Mesendoderm (in vitro differentiated cells): ENCODE results near the gene AKAP14. TPM values are rescaled to one million over a fixed set of nuclear protein-coding genes. Genes with fewer than 3 reads are reported as not detected.

Source experiments
- DNase-seq: peaks from one replicate; pipeline ENCODE4 v3.0.0; 2013
- H2AK5ac ChIP-seq: 2 replicates; pipeline ENCODE4 v1.6.1; 2013; ENCODE audit warnings: low read length, inconsistent platforms
- H2BK120ac ChIP-seq: 2 replicates; pipeline ENCODE4 v1.6.1; 2013; ENCODE audit warnings: low read depth, mild to moderate bottlenecking, low read length, moderate library complexity, mixed read lengths
- H2BK15ac ChIP-seq: replicated peaks from 2 replicates; pipeline ENCODE4 v1.6.1; 2013; ENCODE audit warnings: low read depth, mild to moderate bottlenecking, moderate library complexity
- H2BK5ac ChIP-seq: 2 replicates; pipeline ENCODE4 v1.6.1; 2013; ENCODE audit warnings: low read length, inconsistent platforms
- H3K18ac ChIP-seq: 2 replicates; pipeline ENCODE4 v1.6.1; 2013; ENCODE audit warnings: mild to moderate bottlenecking, low read length, mixed read lengths
- H3K23ac ChIP-seq: one replicate; pipeline ENCODE4 v1.6.1; 2013; ENCODE audit warnings: low read length
- H3K27ac ChIP-seq: 2 replicates; pipeline ENCODE4 v1.5.1; 2013; ENCODE audit warnings: low read depth, mild to moderate bottlenecking, inconsistent platforms, low read length, moderate library complexity
- H3K27me3 ChIP-seq: 2 replicates; pipeline ENCODE4 v1.6.1; 2013; ENCODE audit warnings: low read length, control low read depth, mild to moderate bottlenecking, inconsistent platforms; ENCODE audit not compliant: insufficient read depth, poor library complexity
- H3K36me3 ChIP-seq: 2 replicates; pipeline ENCODE4 v1.6.1; 2013; ENCODE audit warnings: low read length, inconsistent platforms; ENCODE audit not compliant: control insufficient read depth, insufficient read depth
- H3K4ac ChIP-seq: one replicate; pipeline ENCODE4 v1.6.1; 2013; ENCODE audit warnings: low read depth, mild to moderate bottlenecking, low read length, moderate library complexity
- H3K4me1 ChIP-seq: 2 replicates; pipeline ENCODE4 v1.6.1; 2013; ENCODE audit warnings: low read depth, low read length, inconsistent platforms; ENCODE audit not compliant: control insufficient read depth
- H3K4me2 ChIP-seq: 2 replicates; pipeline ENCODE4 v1.6.1; 2013; ENCODE audit warnings: low read length
- H3K4me3 ChIP-seq: 2 replicates; pipeline ENCODE4 v1.5.1; 2013; ENCODE audit warnings: mild to moderate bottlenecking, low read length
- H3K56ac ChIP-seq: one replicate; pipeline ENCODE4 v1.6.1; 2013; ENCODE audit warnings: low read length
- H3K79me1 ChIP-seq: 2 replicates; pipeline ENCODE4 v1.6.1; 2013; ENCODE audit warnings: low read length, inconsistent platforms
- H3K79me2 ChIP-seq: 2 replicates; pipeline ENCODE4 v1.6.1; 2013; ENCODE audit warnings: mild to moderate bottlenecking, low read length; ENCODE audit not compliant: control insufficient read depth, insufficient read depth
- H3K9ac ChIP-seq: 2 replicates; pipeline ENCODE4 v1.6.1; 2013; ENCODE audit warnings: low read length, inconsistent platforms
- H4K5ac ChIP-seq: one replicate; pipeline ENCODE4 v1.6.1; 2013; ENCODE audit warnings: low read length
- H4K8ac ChIP-seq: one replicate; pipeline ENCODE4 v1.6.1; 2013; ENCODE audit warnings: low read depth, mild to moderate bottlenecking, control low read depth, low read length, moderate library complexity
- WGBS: extraction: QIAGEN DNeasy Blood & Tissue Kit; methylation state at CpG from one replicate; pipeline ENCODE4 v1.1.7; 2013; ENCODE audit warnings: low lambda C conversion rate, missing lambda C conversion rate; ENCODE audit not compliant: insufficient coverage; ENCODE audit errors: extremely low coverage; 5-methylcytosine and 5-hydroxymethylcytosine counted together
- polyA plus RNA-seq, 2 experiments: library from polyadenylated mRNA; stranded (reverse); fragments of 200-250 nt; gene quantifications; one replicate each; pipeline ENCODE4 v1.2.3, GENCODE V29; 2013

AKAP14 gene
- 0.10 TPM for polyA plus RNA-seq (2013, experiment 1 of 2)
- not detected for polyA plus RNA-seq (2013, experiment 2 of 2)

GRCh38 chrX:119895843-119896326 lies at the start of gene AKAP14:
TSS of gene AKAP14 (plus strand) at chrX:119895893. CDS start at chrX:119903224, 7,331 bp downstream.
- Histone ChIP-seq H4K5ac (no peak within 1 kb of the TSS), H2BK15ac (no peak within 1 kb of the TSS), H3K4me3 (no peak within 1 kb of the TSS), H2BK120ac (no peak within 1 kb of the TSS), H3K9ac (no peak within 1 kb of the TSS), H3K79me2 (no peaks in the 10 kb centered on the region), H3K4ac (no peak within 1 kb of the TSS), H2BK5ac (no peak within 1 kb of the TSS), H3K18ac (no peak within 1 kb of the TSS), H3K4me2 (no peak within 1 kb of the TSS), H3K23ac (no peak within 1 kb of the TSS), H3K27ac (no peak within 1 kb of the TSS), H3K79me1 (no peaks in the 10 kb centered on the region), H3K27me3 (no peaks in the 10 kb centered on the region), H3K4me1 (no peaks in the 10 kb centered on the region), H3K36me3 (no peaks in the 10 kb centered on the region), H3K56ac (no peak within 1 kb of the TSS), H4K8ac (no peak within 1 kb of the TSS), H2AK5ac (no peak within 1 kb of the TSS)
- WGBS: no CpG with 5 or more reads among the region's 4 CpGs
- DNase-seq: peak; percentile 74

GRCh38 chrX:119852382-119853353 lies 43.0 kb upstream of the AKAP14 start, which contains the start of gene UPF3B:
TSS of gene UPF3B (minus strand) at chrX:119852963. CDS start at chrX:119852928, 35 bp downstream.
- Histone ChIP-seq H3K27me3 (no peaks in the 10 kb centered on the region), H3K79me2 (peaks cover 8% of the 10 kb centered on the region), H4K8ac (peak within 1 kb of the TSS; percentile 86), H3K4me3 (peak within 1 kb of the TSS; percentile 89), H2BK120ac (no peak within 1 kb of the TSS), H2AK5ac (no peak within 1 kb of the TSS), H3K4me1 (no peaks in the 10 kb centered on the region), H3K4me2 (peak within 1 kb of the TSS; percentile 62), H3K27ac (peak within 1 kb of the TSS; percentile 31), H4K5ac (no peak within 1 kb of the TSS), H3K36me3 (no peaks in the 10 kb centered on the region), H3K56ac (peak within 1 kb of the TSS; percentile 93), H3K79me1 (no peaks in the 10 kb centered on the region), H3K23ac (no peak within 1 kb of the TSS), H3K9ac (peak within 1 kb of the TSS; percentile 90), H2BK15ac (no peak within 1 kb of the TSS), H3K18ac (no peak within 1 kb of the TSS), H2BK5ac (no peak within 1 kb of the TSS), H3K4ac (peak within 1 kb of the TSS; percentile 81)
- no CpG with 5 or more reads among the region's 54 CpGs for WGBS
- DNase-seq: peak; percentile 99

- no peaks in the 10 kb centered on the region for H3K79me1 ChIP-seq
- no peak overlapping the region for H3K4me3 ChIP-seq
- H3K36me3 ChIP-seq: no peaks in the 10 kb centered on the region
- H3K79me2 ChIP-seq: peaks cover 8% of the 10 kb centered on the region
- no peak overlapping the region for H3K18ac ChIP-seq
- H2BK120ac ChIP-seq: no peak overlapping the region
- peak overlapping the region; percentile 53 for H3K9ac ChIP-seq
- H3K27ac ChIP-seq: no peak overlapping the region
- no peak overlapping the region for H2AK5ac ChIP-seq
- H3K4ac ChIP-seq: no peak overlapping the region
- H3K4me2 ChIP-seq: no peak overlapping the region
- peak; percentile 0 for DNase-seq
- H2BK5ac ChIP-seq: no peak overlapping the region
- H4K8ac ChIP-seq: peak overlapping the region; percentile 86
- no peak overlapping the region for H4K5ac ChIP-seq
- H3K56ac ChIP-seq: peak overlapping the region; percentile 49
- H3K4me1 ChIP-seq: no peaks in the 10 kb centered on the region
- no peak overlapping the region for H3K23ac ChIP-seq
- no peak overlapping the region for H2BK15ac ChIP-seq
- no peaks in the 10 kb centered on the region for H3K27me3 ChIP-seq
- no CpG with 5 or more reads among the region's 10 CpGs for whole genome bisulfite sequencing
Observed at GRCh38 chrX:119853444-119853843, 42.2 kb upstream of the AKAP14 start.

GRCh38 chrX:119870626-119871131 lies 25.0 kb upstream of the AKAP14 start:
- no peak overlapping the region for H2BK15ac ChIP-seq
- H3K4ac ChIP-seq: no peak overlapping the region
- H4K5ac ChIP-seq: no peak overlapping the region
- H4K8ac ChIP-seq: no peak overlapping the region
- DNase-seq: peak; percentile 10
- H3K79me2 ChIP-seq: no peaks in the 10 kb centered on the region
- H2BK120ac ChIP-seq: no peak overlapping the region
- H3K36me3 ChIP-seq: no peaks in the 10 kb centered on the region
- H3K56ac ChIP-seq: peak overlapping the region; percentile 83
- peak overlapping the region; percentile 80 for H3K9ac ChIP-seq
- H2BK5ac ChIP-seq: no peak overlapping the region
- peak overlapping the region; percentile 75 for H3K4me2 ChIP-seq
- no peaks in the 10 kb centered on the region for H3K79me1 ChIP-seq
- no CpG with 5 or more reads among the region's 25 CpGs for WGBS
- H2AK5ac ChIP-seq: no peak overlapping the region
- H3K4me1 ChIP-seq: no peaks in the 10 kb centered on the region
- H3K27me3 ChIP-seq: no peaks in the 10 kb centered on the region
- no peak overlapping the region for H3K18ac ChIP-seq
- no peak overlapping the region for H3K27ac ChIP-seq
- no peak overlapping the region for H3K23ac ChIP-seq
- H3K4me3 ChIP-seq: peak overlapping the region; percentile 72

GRCh38 chrX:119871245-119871598 lies 24.5 kb upstream of the AKAP14 start:
- Histone ChIP-seq H3K4ac (no peak overlapping the region), H2AK5ac (no peak overlapping the region), H3K36me3 (no peaks in the 10 kb centered on the region), H3K79me1 (no peaks in the 10 kb centered on the region), H3K4me2 (peak overlapping the region; percentile 75), H3K79me2 (no peaks in the 10 kb centered on the region), H3K56ac (peak overlapping the region; percentile 83), H3K9ac (peak overlapping the region; percentile 80), H2BK5ac (no peak overlapping the region), H3K4me1 (no peaks in the 10 kb centered on the region), H4K5ac (no peak overlapping the region), H3K27me3 (no peaks in the 10 kb centered on the region), H4K8ac (no peak overlapping the region), H3K18ac (no peak overlapping the region), H2BK15ac (no peak overlapping the region), H3K27ac (no peak overlapping the region), H3K4me3 (peak overlapping the region; percentile 72), H2BK120ac (no peak overlapping the region), H3K23ac (no peak overlapping the region)
- no CpG with 5 or more reads among the region's 26 CpGs for WGBS
- no peak for DNase-seq
